ENCODE measurements around the gene DCLK3.

DCLK3 gene

GRCh38 chr3:36744763-36745162, 19.6 kb downstream of the DCLK3 start:
- no peak for TF ChIP-seq CTCF (IDR thresholded peaks at IDR 0.05)
- Histone ChIP-seq H3K9me3 (no peaks in the 10 kb centered on the region), H3K4me3 (ENCODE audit: low read depth in 1 of 2, low read length in 1 of 2) (no peak overlapping the region), H3K27me3 (no peaks in the 10 kb centered on the region), H3K4me1 (ENCODE audit: control insufficient read depth in 1 of 2, insufficient read depth in 1 of 2, low read depth in 1 of 2, low read length in 1 of 2) (no peaks in the 10 kb centered on the region), H3K36me3 (no peaks in the 10 kb centered on the region), H3K27ac (no peak overlapping the region)

DNA sequence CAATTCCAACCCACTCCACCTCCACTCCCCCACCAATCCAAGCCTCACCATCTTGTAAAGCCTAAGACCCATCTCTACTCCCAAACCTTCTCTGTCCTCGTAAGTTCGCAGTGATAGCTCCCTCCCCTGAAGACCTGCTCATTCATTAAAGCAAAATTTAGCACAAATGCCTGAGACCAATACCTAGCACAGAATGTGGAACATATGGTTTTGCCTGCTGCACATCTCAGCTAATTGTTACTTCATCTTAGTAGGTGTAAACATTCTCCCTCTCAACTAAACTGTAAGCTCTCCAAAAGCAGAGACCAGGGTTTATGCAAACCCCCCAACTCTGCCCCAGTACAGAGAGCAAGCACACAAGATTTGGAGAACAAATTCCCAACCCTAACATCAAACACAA, 20.5 kb downstream of the DCLK3 start:
- no peaks in the 10 kb centered on the region for H3K4me1 ChIP-seq (ENCODE audit: control insufficient read depth in 1 of 2, insufficient read depth in 1 of 2, low read depth in 1 of 2, low read length in 1 of 2)
- no peak overlapping the region for H3K27ac ChIP-seq
- no peak overlapping the region for H3K4me3 ChIP-seq (ENCODE audit: low read depth in 1 of 2, low read length in 1 of 2)
- no peak for TF ChIP-seq CTCF (IDR thresholded peaks at IDR 0.05)
- no peaks in the 10 kb centered on the region for H3K27me3 ChIP-seq
- no peaks in the 10 kb centered on the region for H3K9me3 ChIP-seq
- H3K36me3 ChIP-seq, result no peaks in the 10 kb centered on the region

GRCh38 chr3:36741285-36741684, 23.1 kb downstream of the DCLK3 start:
- TF ChIP-seq CTCF (IDR thresholded peaks at IDR 0.05), result no peak

DNA sequence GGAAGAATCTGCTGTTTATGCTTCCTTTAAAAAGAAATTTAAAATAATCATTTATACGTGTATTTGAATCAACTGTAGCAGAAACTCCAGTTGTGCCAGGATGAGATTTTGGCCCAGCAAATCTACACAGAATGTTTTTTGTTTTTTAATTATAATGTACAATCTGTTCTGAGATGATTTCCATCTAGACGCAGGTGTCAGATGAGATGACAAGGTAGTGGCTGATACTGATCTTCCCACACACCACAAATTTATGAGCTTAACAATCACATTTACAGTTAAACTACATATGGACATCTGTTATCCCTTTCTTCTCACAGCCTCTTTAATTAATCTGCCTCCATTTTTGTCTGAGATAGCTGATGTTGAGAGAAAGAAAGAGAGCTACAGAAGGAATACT, 23.6 kb downstream of the DCLK3 start:
- Histone ChIP-seq H3K27me3 (no peaks in the 10 kb centered on the region), H3K36me3 (no peaks in the 10 kb centered on the region), H3K4me3 (ENCODE audit: low read depth in 1 of 2, low read length in 1 of 2) (no peak overlapping the region), H3K9me3 (no peaks in the 10 kb centered on the region), H3K4me1 (ENCODE audit: control insufficient read depth in 1 of 2, insufficient read depth in 1 of 2, low read depth in 1 of 2, low read length in 1 of 2) (no peaks in the 10 kb centered on the region), H3K27ac (no peak overlapping the region)
- TF ChIP-seq CTCF (IDR thresholded peaks at IDR 0.05), result no peak

More at GRCh38 chr3:36741285-36741684, 23.1 kb downstream of the DCLK3 start:
- H3K27me3 ChIP-seq, result no peaks in the 10 kb centered on the region
- no peaks in the 10 kb centered on the region for H3K9me3 ChIP-seq
- no peaks in the 10 kb centered on the region for H3K4me1 ChIP-seq (ENCODE audit: control insufficient read depth in 1 of 2, insufficient read depth in 1 of 2, low read depth in 1 of 2, low read length in 1 of 2)
- H3K4me3 ChIP-seq (ENCODE audit: low read depth in 1 of 2, low read length in 1 of 2), result no peak overlapping the region
- no peaks in the 10 kb centered on the region for H3K36me3 ChIP-seq
- H3K27ac ChIP-seq, result no peak overlapping the region

DNA sequence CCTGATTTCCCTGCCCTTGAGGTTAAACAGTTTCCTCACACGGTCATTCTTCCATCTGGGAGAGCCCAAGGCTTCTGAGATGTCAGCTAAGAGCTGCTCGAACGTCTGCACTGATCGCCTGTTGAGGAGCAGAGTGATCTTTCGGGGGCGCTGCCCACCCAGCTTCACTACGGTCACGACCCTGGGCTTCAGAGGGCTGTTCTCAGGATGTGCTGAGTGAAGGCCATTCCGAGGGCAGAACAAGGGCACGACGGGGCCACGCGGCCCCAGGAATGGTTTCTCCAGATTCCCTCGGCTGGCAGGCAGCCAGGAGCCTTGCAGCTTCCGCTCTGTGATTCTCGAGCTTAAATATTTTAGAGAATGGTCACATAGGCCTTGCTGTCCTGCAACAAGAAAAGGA, 25.7 kb downstream of the DCLK3 start:
- H3K27me3 ChIP-seq, result no peaks in the 10 kb centered on the region
- no peaks in the 10 kb centered on the region for H3K4me1 ChIP-seq (ENCODE audit: control insufficient read depth in 1 of 2, insufficient read depth in 1 of 2, low read depth in 1 of 2, low read length in 1 of 2)
- H3K9me3 ChIP-seq, result no peaks in the 10 kb centered on the region
- no peak overlapping the region for H3K27ac ChIP-seq
- no peaks in the 10 kb centered on the region for H3K36me3 ChIP-seq
- TF ChIP-seq CTCF (IDR thresholded peaks at IDR 0.05), result no peak
- no peak overlapping the region for H3K4me3 ChIP-seq (ENCODE audit: low read depth in 1 of 2, low read length in 1 of 2)

DNA sequence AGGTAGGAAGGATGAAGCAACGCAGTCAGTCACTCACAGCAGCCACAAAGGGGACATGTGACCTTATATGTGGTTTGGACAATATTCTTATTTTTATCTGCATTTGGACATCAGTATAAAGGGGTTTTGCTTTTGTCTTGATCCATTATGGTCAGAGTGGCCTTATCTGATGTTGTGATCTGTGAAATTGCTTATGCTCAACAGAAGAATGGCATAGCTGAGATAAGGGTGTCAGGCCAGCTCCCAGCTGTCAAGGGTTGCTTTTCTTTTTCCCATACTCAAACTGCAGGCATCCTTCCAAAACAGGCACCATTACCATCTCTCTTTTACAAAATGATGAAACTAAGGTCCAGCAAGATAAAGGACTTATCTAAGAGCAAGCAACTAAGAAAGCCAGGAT, 28.1 kb downstream of the DCLK3 start:
- no peaks in the 10 kb centered on the region for H3K27me3 ChIP-seq
- no peaks in the 10 kb centered on the region for H3K4me1 ChIP-seq (ENCODE audit: control insufficient read depth in 1 of 2, insufficient read depth in 1 of 2, low read depth in 1 of 2, low read length in 1 of 2)
- TF ChIP-seq CTCF (IDR thresholded peaks at IDR 0.05), result no peak
- no peaks in the 10 kb centered on the region for H3K9me3 ChIP-seq
- H3K27ac ChIP-seq, result no peak overlapping the region
- H3K4me3 ChIP-seq (ENCODE audit: low read depth in 1 of 2, low read length in 1 of 2), result no peak overlapping the region
- H3K36me3 ChIP-seq, result no peaks in the 10 kb centered on the region
